Osteocyte (in vitro differentiated cells): ENCODE measurements around the gene UBAP2. TPM values are rescaled to one million over a fixed set of nuclear protein-coding genes. Genes with fewer than 3 reads are reported as not detected.

Experiments used
- DNase-seq: peaks from one replicate; pipeline ENCODE4 v3.0.0; 2021; ENCODE audit warnings: mixed read lengths; ENCODE audit not compliant: unreplicated experiment; ENCODE audit errors: extremely low spot score
- H3K27ac Mint-ChIP-seq: one replicate; pipeline ENCODE4 v1.8.0; 2021; ENCODE audit warnings: mild to moderate bottlenecking, mixed read lengths; ENCODE audit not compliant: unreplicated experiment
- H3K27me3 Mint-ChIP-seq: one replicate; pipeline ENCODE4 v1.8.0; 2021; ENCODE audit warnings: mixed read lengths; ENCODE audit not compliant: unreplicated experiment
- H3K36me3 Mint-ChIP-seq: one replicate; pipeline ENCODE4 v1.8.0; 2021; ENCODE audit warnings: mixed read lengths; ENCODE audit not compliant: unreplicated experiment
- H3K4me1 Mint-ChIP-seq: one replicate; pipeline ENCODE4 v1.8.0; 2021; ENCODE audit warnings: mixed read lengths; ENCODE audit not compliant: unreplicated experiment
- H3K4me3 Mint-ChIP-seq: one replicate; pipeline ENCODE4 v1.8.0; 2021; ENCODE audit warnings: mild to moderate bottlenecking, moderate library complexity, mixed read lengths; ENCODE audit not compliant: unreplicated experiment
- H3K9me3 Mint-ChIP-seq: one replicate; pipeline ENCODE4 v1.8.0; 2021; ENCODE audit warnings: mixed read lengths; ENCODE audit not compliant: unreplicated experiment
- CTCF ChIP-seq: fragments of 200-600 bp; sonication (generic); IDR thresholded peaks from 2 replicates; pipeline ENCODE4 v1.5.0; 2021; ENCODE audit warnings: antibody characterized with exemption, mild to moderate bottlenecking, moderate library complexity
- total RNA-seq: library from RNA; stranded (reverse); gene quantifications from 2 replicates; pipeline ENCODE4 v1.2.1, GENCODE V29; 2021

Gene UBAP2
- total RNA-seq, 1 donor from 2014 or later: 39.9 TPM

- H3K4me1 Mint-ChIP-seq: peaks cover 2% of the 10 kb centered on the region
- TF ChIP-seq CTCF: no peak
- H3K27me3 Mint-ChIP-seq: no peaks in the 10 kb centered on the region
- no peak overlapping the region for H3K27ac Mint-ChIP-seq
- H3K9me3 Mint-ChIP-seq: no peaks in the 10 kb centered on the region
- H3K4me3 Mint-ChIP-seq: no peak overlapping the region
- DNase-seq: no peak
- no peaks in the 10 kb centered on the region for H3K36me3 Mint-ChIP-seq
These were observed 30.5 kb upstream of the UBAP2 start for GRCh38 chr9:34079181-34079580.

- Mint-ChIP-seq H3K36me3 (no peaks in the 10 kb centered on the region), H3K4me3 (no peak overlapping the region)
These were observed 24.3 kb upstream of the UBAP2 start for GRCh38 chr9:34072868-34073590.

GRCh38 chr9:34072410-34072809 lies 23.7 kb upstream of the UBAP2 start:
- Mint-ChIP-seq H3K9me3 (no peaks in the 10 kb centered on the region), H3K27me3 (no peaks in the 10 kb centered on the region), H3K36me3 (no peaks in the 10 kb centered on the region), H3K27ac (peak overlapping the region; percentile 72), H3K4me1 (peaks cover 31% of the 10 kb centered on the region), H3K4me3 (no peak overlapping the region)
- TF ChIP-seq CTCF: no peak
- no peak for DNase-seq

More at GRCh38 chr9:34072868-34073590, 24.3 kb upstream of the UBAP2 start:
- H3K9me3 Mint-ChIP-seq: no peaks in the 10 kb centered on the region
- DNase-seq: no peak
- no peak for TF ChIP-seq CTCF
- no peaks in the 10 kb centered on the region for H3K27me3 Mint-ChIP-seq
- peaks cover 31% of the 10 kb centered on the region for H3K4me1 Mint-ChIP-seq
- peak overlapping the region; percentile 72 for H3K27ac Mint-ChIP-seq

GRCh38 chr9:34070606-34071324 lies 22.1 kb upstream of the UBAP2 start:
- H3K36me3 Mint-ChIP-seq: no peaks in the 10 kb centered on the region
- no peaks in the 10 kb centered on the region for H3K9me3 Mint-ChIP-seq
- H3K27me3 Mint-ChIP-seq: no peaks in the 10 kb centered on the region
- no peak overlapping the region for H3K4me3 Mint-ChIP-seq
- no peak for TF ChIP-seq CTCF
- H3K4me1 Mint-ChIP-seq: peaks cover 31% of the 10 kb centered on the region
- DNase-seq: no peak
- H3K27ac Mint-ChIP-seq: peak overlapping the region; percentile 9

GRCh38 chr9:34069831-34070230 lies 21.1 kb upstream of the UBAP2 start:
- DNase-seq: no peak
- TF ChIP-seq CTCF: no peak
- Mint-ChIP-seq H3K4me1 (peaks cover 31% of the 10 kb centered on the region), H3K27me3 (no peaks in the 10 kb centered on the region), H3K9me3 (no peaks in the 10 kb centered on the region), H3K4me3 (no peak overlapping the region), H3K27ac (no peak overlapping the region), H3K36me3 (no peaks in the 10 kb centered on the region)
